GM12875 (cell line): ENCODE data around the gene CLDN9.
A peak's percentile ranks its signal among the peaks of the same experiment; 100 is the strongest.

ENCODE experiments used
- H3K4me3 ChIP-seq: one replicate; pipeline ENCODE4 v1.5.1; 2011; ENCODE audit warnings: low read depth, low read length, control low read depth
- TF ChIP-seq, protein P1 (sequence below): IDR thresholded peaks from 2 replicates; pipeline ENCODE4 v1.5.1; 2011; ENCODE audit warnings: low read depth, mild to moderate bottlenecking, control low read depth, inconsistent platforms, low read length, moderate library complexity, borderline replicate concordance; ENCODE audit not compliant: insufficient read depth

Gene CLDN9

DNA sequence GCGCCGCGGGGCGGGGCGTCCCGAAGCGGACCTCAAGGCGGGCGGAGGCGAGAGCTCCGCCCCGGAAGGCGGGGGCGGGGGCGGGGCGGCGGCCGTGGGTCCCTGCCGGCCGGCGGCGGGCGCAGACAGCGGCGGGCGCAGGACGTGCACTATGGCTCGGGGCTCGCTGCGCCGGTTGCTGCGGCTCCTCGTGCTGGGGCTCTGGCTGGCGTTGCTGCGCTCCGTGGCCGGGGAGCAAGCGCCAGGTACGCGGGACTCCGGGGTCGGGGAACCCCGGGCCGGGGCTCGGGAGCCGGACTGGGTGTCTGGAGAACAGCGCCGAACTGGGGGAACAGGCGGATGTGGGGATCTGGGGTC, 7.5 kb downstream of the CLDN9 start, which contains the start of gene TNFRSF12A:
Gene TNFRSF12A (plus strand): TSS at position 122 of the 357 bp plus-strand sequence. CDS start 30 bp downstream, at position 152.
- TF ChIP-seq, protein P1, sequence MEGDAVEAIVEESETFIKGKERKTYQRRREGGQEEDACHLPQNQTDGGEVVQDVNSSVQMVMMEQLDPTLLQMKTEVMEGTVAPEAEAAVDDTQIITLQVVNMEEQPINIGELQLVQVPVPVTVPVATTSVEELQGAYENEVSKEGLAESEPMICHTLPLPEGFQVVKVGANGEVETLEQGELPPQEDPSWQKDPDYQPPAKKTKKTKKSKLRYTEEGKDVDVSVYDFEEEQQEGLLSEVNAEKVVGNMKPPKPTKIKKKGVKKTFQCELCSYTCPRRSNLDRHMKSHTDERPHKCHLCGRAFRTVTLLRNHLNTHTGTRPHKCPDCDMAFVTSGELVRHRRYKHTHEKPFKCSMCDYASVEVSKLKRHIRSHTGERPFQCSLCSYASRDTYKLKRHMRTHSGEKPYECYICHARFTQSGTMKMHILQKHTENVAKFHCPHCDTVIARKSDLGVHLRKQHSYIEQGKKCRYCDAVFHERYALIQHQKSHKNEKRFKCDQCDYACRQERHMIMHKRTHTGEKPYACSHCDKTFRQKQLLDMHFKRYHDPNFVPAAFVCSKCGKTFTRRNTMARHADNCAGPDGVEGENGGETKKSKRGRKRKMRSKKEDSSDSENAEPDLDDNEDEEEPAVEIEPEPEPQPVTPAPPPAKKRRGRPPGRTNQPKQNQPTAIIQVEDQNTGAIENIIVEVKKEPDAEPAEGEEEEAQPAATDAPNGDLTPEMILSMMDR, result no peak
- peak within 1 kb of the TSS; percentile 54 for H3K4me3 ChIP-seq

DNA sequence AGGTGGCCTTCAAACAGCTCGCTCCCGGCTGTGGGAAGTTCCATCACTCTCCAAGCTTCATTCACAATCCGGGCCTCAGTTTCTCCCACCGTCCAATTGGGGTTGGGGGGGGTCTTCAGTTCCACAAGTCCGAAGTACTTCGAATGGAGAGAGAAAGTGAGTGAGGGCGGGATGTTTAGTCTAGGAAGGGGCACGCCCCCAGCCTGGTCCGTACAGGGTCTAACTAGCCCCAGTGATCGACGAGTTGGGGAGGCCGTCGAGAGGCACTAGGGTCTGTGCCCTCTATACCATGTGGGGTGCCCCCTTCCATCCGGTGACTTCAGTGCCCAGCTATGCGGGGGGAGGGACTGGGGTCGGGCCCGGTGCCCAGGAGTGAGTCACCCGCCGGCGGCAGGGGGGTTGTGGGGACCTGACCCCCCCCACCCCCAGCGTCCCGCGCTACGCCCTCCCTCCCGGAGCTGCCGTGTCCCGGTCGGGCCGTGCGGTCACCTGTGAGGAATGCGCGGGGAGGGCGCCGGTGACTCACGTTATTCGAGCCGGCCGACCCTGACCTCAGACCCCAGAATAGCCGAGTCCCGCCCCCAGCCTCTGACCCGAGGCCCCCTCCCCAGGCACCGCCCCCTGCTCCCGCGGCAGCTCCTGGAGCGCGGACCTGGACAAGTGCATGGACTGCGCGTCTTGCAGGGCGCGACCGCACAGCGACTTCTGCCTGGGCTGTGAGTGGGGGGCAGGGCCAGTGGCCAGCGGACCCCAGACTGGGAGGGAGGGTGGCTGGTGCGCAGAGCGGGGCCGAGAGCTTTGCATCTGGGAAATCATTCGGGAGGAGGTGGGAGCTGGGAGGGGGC, 8.1 kb downstream of the CLDN9 start:
- H3K4me3 ChIP-seq, result peak overlapping the region; percentile 54
- TF ChIP-seq, protein P1, result no peak

DNA sequence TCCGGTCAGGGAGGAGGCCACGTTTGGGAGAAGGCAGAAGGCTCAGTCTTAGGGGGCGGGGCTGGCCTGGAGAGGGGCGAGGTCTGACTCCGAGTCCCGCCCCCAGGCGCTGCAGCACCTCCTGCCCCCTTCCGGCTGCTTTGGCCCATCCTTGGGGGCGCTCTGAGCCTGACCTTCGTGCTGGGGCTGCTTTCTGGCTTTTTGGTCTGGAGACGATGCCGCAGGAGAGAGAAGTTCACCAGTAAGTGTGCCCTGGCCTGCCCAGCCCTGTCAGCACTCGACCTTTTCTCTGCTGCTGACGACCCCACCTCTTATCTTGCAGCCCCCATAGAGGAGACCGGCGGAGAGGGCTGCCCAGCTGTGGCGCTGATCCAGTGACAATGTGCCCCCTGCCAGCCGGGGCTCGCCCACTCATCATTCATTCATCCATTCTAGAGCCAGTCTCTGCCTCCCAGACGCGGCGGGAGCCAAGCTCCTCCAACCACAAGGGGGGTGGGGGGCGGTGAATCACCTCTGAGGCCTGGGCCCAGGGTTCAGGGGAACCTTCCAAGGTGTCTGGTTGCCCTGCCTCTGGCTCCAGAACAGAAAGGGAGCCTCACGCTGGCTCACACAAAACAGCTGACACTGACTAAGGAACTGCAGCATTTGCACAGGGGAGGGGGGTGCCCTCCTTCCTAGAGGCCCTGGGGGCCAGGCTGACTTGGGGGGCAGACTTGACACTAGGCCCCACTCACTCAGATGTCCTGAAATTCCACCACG, 8.9 kb downstream of the CLDN9 start:
- H3K4me3 ChIP-seq, result no peak overlapping the region
- TF ChIP-seq, protein P1, result peak; percentile 37; the same call in 1 of the 2 replicates

DNA sequence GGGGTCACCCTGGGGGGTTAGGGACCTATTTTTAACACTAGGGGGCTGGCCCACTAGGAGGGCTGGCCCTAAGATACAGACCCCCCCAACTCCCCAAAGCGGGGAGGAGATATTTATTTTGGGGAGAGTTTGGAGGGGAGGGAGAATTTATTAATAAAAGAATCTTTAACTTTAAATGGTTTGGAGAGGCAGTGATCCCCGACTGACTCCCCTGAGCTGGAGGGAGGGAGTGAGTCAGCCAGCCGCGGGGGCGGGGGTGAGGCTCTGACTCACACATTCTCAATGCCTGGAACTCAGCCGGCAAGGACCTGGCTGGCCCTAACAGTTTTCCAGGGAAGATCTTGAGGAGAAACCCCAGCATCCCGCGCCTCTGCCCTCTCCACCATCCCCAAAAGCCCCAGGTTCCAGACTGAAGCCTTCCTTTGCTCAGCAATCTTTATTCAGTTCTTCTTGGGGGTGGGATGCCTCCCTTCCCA, 9.5 kb downstream of the CLDN9 start:
- TF ChIP-seq, protein P1, result no peak
- H3K4me3 ChIP-seq, result no peak overlapping the region

DNA sequence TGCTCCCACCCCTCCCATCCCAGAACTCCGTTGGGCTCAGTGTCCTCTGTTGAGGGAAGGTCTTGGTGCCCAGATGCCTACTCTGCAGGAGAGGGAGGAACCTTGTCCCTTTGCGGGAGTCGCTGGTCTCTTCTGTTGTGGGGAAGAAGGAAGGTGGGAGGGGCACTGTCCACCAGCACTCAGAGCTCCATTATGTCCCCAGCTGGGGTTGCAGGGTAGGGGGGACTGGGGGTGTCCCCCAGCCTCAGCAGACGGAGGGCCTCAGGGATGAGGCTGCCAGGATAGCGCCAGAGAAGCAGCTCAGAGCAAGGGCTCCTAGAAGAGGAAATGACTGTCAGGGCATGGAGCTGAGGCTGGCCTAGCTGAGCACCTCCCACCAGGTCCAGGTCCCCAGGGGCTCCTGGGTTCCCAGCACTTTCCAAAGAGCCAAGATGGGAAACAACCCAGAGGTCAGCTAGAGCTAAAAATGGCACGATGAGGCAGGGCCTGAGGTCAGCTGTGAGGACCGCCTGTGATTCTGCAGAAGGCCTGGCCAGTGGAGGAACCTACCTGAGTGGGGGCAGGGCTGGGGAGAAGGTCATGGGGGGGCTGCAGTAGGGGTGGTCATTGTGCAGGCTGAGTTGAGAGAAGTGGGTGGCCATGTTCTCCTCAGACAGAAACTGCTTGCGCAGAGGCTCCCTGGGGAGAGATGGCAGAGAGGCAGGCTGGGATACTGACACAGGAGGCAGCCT, 10.1 kb downstream of the CLDN9 start:
- H3K4me3 ChIP-seq, result peak overlapping the region; percentile 85
- TF ChIP-seq, protein P1, result no peak

DNA sequence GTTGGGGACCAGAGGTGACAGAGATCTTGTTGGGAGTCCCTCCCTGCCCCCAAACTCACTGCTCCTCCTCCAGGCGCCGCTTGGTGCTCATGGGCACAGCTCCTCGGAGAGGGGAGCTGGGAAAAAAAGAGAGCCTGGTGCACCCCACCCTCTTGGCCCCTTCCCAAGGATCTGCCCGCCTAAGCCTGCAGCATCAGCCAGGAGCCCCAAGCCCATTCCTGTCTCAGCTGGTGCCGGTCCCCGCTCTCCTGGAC, 10.6 kb downstream of the CLDN9 start:
- TF ChIP-seq, protein P1, result no peak
- H3K4me3 ChIP-seq, result peak overlapping the region; percentile 85
